GM21619 (cell line): Measurements from ENCODE around the gene ROR1.

Experiments
- ATAC-seq: cut with Tn5 transposase; IDR thresholded peaks from one replicate; pipeline ENCODE4 v1.9.1; 2021; ENCODE audit not compliant: unreplicated experiment

ROR1 gene

GRCh38 chr1:64163970-64164369, 390.2 kb downstream of the ROR1 start:
- no peak for ATAC-seq

GRCh38 chr1:64166629-64167028, 392.8 kb downstream of the ROR1 start:
- ATAC-seq = no peak

- ATAC-seq = no peak
Observed at GRCh38 chr1:64167176-64167575, 393.4 kb downstream of the ROR1 start.

DNA sequence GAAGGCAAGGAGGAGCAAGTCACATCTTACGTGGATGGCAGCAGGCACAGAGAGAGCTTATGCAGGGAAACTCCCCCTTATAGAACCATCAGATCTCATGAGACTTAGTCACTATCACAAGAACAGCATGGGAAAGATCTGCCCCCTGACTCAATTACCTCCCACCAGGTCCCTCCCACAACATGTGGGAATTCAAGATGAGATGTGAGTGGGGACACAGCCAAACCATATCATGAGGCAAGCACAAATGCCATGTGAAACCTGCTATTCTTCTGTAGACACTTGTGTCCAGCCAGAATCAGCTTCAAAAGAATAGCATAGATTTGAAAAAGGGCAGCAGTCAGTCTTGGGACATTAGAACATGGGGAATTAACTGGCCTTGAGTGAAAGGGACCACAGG, 397.4 kb downstream of the ROR1 start:
- no peak for ATAC-seq

DNA sequence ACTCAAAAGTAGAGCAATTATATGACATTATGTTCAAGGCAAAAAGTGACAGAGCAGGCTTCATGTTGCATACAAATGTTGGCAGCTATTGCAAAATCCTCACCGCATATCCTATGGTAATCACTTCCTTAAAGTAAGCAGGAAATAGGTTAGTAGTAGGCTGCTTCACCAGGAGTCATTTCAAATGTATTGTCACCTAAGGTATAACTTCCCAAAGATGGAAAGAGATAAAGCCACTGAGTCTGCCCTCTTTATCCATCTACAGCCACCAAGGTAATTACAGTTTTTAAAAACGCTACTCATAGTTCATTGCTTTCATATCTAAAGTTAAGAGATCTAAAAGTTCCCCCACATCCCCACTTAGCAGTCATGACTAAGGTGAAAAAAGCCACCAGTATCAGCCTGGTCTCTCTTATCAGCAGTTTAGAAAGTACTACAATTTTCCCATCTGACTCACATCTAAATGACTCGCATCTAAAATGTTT, 398.0 kb downstream of the ROR1 start:
- ATAC-seq = peak; percentile 79

DNA sequence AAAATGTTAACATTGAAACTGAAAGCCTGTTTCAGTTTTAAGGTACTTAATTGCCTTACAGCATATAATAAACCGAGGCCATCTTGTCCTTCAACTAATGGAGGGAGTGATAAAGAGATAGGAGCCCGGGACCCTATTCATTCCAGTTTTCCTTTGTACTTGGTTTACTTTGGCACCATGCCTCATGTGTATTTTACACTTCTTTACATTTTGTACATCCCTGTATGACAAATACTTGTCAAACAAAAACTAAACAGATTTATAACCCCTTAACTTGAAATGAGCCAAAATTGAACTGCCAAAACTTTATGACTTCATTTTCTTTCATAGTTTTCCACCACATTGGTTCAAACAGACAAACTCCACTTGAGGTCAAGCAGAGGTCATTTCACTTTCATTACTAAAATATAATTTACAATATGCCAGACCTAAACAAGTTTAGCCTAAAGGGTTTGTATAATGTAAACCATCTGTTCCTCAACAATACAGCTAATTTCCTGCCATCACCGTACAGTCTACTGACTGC, 398.7 kb downstream of the ROR1 start:
- ATAC-seq = peak; percentile 45

DNA sequence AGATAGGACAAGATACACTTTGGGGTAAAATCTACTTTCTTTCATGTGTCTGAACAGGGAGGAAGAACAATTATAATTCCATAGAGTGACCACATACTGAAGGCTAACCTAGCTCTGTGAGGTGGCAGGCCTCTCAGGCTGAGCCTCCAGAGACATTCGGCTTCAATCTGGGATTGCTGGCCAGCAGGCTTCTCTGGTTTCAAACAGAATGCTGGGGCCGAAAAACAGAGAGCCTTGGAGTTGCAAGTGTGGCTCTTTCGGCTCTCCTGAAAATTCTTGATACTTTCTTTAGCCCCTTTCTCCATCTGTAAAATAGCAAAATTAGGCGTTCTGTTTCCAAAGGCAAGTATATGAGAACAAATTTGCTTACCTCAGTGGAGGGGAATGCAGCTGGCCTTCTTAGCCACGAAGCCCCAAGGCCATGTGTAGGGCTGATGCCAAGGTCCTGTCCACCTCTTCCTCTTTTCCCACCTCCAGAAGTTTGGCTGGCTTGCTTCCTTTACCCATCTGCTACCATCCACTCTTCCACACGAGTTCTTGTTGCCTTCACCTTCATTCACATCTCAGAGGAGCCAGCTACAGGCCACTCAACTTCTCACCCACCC, 399.6 kb downstream of the ROR1 start:
- no peak for ATAC-seq

DNA sequence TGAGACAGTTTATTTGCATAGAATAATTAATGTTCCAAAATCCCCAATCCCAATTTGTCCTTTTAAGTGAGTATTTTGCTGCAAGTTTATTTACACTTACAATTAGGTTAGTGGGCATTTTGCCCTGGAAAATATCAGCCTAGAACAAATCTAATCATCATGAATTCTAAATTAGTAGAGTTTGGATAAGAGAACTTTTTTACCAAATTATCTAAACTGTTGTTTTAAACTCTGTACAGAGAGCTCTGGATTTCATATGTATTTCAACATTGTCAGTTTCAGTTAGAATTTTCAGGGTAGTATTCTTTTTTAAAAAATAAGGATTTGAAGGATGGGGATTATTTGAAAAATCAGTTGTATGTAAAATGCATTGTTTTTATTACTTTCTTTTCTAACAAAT, 401.8 kb downstream of the ROR1 start:
- no peak for ATAC-seq

DNA sequence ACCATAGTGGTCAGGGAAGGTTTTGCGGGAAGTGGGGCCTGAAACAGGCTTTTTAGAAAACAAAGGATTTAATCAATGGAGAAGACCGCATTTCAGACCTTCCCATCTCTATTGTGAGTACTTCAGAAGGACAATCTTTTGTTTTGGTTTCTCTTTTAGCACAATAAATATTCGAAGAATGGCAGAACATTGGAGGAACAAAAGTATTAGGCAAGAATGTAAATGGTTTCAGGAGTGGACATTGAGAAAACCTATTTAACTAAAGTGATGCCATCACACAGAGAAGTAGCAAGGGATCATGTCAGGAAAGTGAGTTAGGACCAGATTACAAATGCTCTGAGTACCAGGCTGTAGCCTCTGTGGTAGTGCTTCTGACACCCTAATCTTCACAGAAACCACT, 402.8 kb downstream of the ROR1 start:
- ATAC-seq = no peak

DNA sequence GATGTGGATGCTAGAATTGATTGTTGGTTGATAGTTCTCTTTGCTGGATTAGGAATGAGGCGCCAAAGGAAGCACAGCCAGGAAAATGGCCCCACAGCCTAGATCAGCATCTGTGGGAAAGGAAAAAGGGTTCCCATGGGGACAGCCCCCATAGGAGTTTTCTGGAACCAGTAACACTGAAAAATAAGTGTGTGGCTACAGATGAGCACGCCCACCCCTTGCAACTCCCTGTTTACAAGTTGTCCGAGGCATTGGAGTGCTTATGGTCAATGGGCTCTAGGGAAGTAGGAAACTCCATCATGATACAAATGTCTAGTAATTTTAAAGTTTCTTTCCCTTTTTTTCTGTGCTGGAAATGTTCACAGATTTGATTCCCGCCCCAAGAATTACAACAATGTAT, 405.8 kb downstream of the ROR1 start:
- no peak for ATAC-seq

- no peak for ATAC-seq
Observed at GRCh38 chr1:64182207-64182606, 408.4 kb downstream of the ROR1 start.

DNA sequence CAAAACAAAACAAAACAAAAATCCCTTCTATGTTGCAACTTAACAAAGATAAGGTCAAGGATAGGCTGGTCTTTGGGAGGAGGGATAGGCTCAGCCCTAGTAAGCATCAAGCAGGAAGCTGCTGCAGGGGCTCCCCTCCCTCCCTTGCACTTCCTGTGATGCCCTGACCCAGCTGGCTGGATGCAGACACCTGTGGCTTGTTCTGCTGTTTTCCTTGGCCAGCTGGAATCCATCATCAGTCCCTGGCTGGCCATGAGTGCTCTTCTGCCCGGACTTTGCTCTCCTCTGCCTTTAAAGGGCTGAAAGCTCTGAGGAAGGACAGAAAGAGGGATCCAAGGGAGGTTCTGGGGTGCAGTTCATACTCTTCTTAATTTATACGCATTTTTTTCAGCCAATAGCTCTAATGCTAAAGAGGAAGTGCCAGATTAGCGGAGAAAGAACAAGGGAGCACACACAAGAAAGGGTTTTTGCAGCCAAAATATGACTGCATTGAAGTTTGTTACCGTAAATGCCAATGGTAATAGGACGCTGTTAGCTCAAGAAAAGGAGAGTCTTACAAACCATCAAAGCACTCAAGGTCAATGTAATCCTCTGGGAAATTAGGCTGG, 409.7 kb downstream of the ROR1 start:
- no peak for ATAC-seq

GRCh38 chr1:64184003-64184440, 410.2 kb downstream of the ROR1 start:
- no peak for ATAC-seq

- ATAC-seq = no peak
Observed at GRCh38 chr1:64186138-64186897, 412.5 kb downstream of the ROR1 start.

DNA sequence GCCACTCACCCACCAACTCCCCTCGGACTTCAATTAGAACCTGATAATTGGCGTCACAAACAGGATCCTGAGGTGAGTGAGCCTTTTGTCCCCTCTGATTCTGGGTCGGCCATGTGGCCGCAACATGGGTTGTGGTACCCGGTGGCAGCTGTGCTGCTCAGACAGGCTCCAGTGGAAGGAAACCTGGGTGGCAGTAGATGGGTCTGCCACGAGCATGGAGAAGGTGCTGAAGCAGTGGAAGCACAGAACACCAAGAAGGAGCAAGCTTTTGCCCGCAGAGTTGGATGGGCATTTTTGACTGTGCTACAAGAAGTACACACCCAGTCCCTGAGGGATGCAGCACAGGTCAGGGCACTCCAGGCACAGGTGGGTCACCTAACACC, 413.1 kb downstream of the ROR1 start:
- ATAC-seq = no peak

DNA sequence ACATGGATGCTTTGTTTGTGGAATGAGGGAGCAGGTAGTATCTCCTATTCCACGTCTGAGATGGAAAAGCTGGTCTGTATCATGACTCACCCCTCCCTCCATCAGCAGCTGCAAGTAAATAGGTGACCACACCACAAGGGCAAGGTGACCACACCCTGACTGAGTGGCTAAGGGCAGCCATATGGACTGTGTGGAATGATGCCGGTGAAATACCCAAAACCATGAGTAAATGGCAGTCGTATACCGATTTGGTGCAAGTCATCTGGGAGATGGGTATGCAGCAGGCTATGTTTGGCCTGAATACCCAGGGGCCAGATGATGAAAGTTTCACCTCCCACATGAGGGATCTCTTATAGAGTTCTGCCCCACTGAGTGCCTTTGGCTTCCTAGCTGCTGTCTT, 413.8 kb downstream of the ROR1 start:
- no peak for ATAC-seq

DNA sequence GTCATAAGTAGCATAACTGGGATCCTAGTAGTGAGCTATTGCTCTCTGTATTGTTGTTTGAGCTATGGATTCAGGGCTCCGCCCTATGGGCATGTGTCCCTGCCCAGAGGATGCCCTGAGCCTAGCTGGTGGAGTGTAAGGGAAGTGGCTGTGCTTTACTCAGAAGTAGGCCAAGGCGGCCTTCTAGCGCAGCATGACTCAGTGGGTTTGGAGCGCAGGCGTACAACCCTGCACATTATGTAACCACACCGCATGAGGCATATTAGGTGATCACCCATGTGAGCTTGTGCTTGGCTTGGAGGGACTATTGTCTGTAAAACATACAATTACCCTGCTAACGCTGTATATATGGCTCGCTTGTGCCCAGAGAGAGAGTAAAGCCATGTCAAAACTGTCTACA, 418.5 kb downstream of the ROR1 start:
- no peak for ATAC-seq

DNA sequence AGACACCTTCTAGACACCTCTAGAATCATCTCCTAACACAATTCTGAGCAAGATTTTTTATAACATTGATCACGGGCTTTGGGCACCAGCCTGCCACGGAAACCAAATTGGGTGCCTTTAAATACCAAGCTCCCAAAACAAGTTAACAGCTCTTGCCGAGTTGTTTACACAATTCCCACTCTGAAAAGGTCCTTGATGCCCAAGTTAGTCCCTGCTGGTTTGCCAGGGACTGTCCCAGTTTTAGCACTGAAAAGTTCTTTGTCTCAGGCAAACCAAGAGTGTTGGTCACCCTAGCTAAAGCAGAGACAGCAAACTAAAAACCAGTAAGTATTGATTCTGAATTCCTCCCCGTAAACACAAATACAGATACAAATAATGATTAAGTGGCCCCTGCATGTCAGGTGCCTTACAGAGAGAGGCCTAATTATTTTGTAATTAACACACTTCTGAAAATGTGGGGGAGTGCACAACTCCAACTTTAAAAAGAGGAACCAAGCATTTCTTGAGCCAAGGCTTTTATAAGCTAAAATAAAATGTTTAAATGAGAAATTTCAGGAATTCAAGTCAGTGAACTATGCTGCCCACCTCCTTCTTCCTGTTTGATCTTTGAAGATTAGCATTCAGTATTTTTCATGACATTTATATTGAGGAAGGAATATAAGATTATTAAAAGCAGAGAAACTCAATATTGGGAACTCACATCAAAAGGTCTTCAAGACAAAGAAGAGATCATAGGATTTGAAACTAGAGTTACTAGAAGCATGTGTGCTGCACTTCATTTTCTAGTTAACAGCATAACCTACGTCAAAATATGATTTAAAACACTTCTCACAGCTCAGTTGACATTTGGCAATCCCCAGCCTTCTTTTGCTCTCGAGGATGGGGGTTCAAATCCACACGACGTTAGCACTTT, 420.6 kb downstream of the ROR1 start:
- ATAC-seq = no peak

DNA sequence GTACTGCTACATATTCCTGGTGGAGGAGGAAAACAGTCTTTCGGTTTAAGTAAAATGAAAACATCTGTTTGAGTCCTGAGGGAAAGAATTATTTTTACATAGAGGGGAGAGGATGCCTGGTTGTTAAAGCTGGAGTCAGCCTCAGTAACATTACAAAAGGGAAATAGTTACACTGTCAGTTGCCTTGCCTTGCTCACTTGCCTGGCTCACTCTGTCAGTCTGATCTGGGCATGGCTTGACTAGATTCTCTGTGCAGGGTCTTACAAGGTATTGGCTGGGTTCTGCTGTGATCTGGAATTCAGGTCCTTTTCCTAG, 421.2 kb downstream of the ROR1 start:
- ATAC-seq = no peak

GRCh38 chr1:64196074-64196870, 422.5 kb downstream of the ROR1 start:
- ATAC-seq = no peak
